CD4-positive, CD25-positive, alpha-beta regulatory T cell (primary cell): ENCODE data around the gene TMEM151B. TPM values are rescaled to one million over a fixed set of nuclear protein-coding genes. Genes with fewer than 3 reads are reported as not detected.

Experiments
- ATAC-seq, 2 donors: fragments of 150-1000 bp; cut with Tn5 transposase; one replicate each; pipeline ENCODE4 v1.10.0; 2021; ENCODE audit warnings: low read depth in 2 of 2, moderate number of reproducible peaks in 2 of 2, moderate library complexity in 1 of 2
- DNase-seq, 3 donors: peaks; one replicate each; pipeline versions ENCODE4 v3.0.0 to v3.0.0-alpha.2; 2012 to 2022; ENCODE audit warnings: mixed read lengths in 1 of 3
- H3K27ac ChIP-seq: one replicate; pipeline ENCODE4 v1.7.0; 2013; ENCODE audit warnings: mild to moderate bottlenecking, low read length; ENCODE audit not compliant: insufficient read depth, poor library complexity, severe bottlenecking
- H3K27me3 ChIP-seq: one replicate; pipeline ENCODE4 v1.7.0; 2013; ENCODE audit warnings: low read length; ENCODE audit not compliant: control insufficient read depth, insufficient read depth
- H3K36me3 ChIP-seq: one replicate; pipeline ENCODE4 v1.7.0; 2013; ENCODE audit warnings: mild to moderate bottlenecking, low read length, moderate library complexity; ENCODE audit not compliant: control insufficient read depth, insufficient read depth
- H3K4me1 ChIP-seq: 2 replicates; pipeline ENCODE4 v1.7.0; 2013; ENCODE audit warnings: mild to moderate bottlenecking, low read length; ENCODE audit not compliant: insufficient read depth, control insufficient read depth, poor library complexity, severe bottlenecking
- H3K4me3 ChIP-seq: one replicate; pipeline ENCODE4 v1.7.0; 2013; ENCODE audit warnings: low read depth, mild to moderate bottlenecking, low read length, moderate library complexity
- H3K9me3 ChIP-seq, 2 experiments: 1 replicate in 1 of 2; 2 replicates in 1 of 2; pipeline ENCODE4 v1.7.0; 2013; ENCODE audit warnings: low read length in 2 of 2, mild to moderate bottlenecking in 1 of 2, moderate library complexity in 1 of 2; ENCODE audit not compliant: control insufficient read depth in 2 of 2
- H3K27ac Mint-ChIP-seq, 3 donors: one replicate each; pipeline ENCODE4 v1.8.0; 2020 to 2022; ENCODE audit warnings: mild to moderate bottlenecking in 3 of 3, mixed read lengths in 3 of 3, moderate library complexity in 2 of 3
- H3K27me3 Mint-ChIP-seq: one replicate; pipeline ENCODE4 v1.8.0; 2022; ENCODE audit warnings: mild to moderate bottlenecking, mixed read lengths
- H3K36me3 Mint-ChIP-seq: one replicate; pipeline ENCODE4 v1.8.0; 2020; ENCODE audit warnings: mixed read lengths
- H3K4me1 Mint-ChIP-seq, 4 donors: one replicate each; pipeline ENCODE4 v1.8.0; 2020 to 2022; ENCODE audit warnings: mixed read lengths in 4 of 4, mild to moderate bottlenecking in 1 of 4
- H3K4me3 Mint-ChIP-seq, 4 donors: one replicate each; pipeline ENCODE4 v1.8.0; 2020 to 2022; ENCODE audit warnings: mild to moderate bottlenecking in 4 of 4, mixed read lengths in 4 of 4, moderate library complexity in 3 of 4
- H3K9me3 Mint-ChIP-seq, 7 donors: one replicate each; pipeline ENCODE4 v1.8.0; 2020 to 2022; ENCODE audit warnings: mixed read lengths in 7 of 7, mild to moderate bottlenecking in 3 of 7, moderate library complexity in 2 of 7
- polyA plus RNA-seq, 4 donors: library from polyadenylated mRNA; unstranded; fragments of 300-500 nt; fragmentation: Illumina TruSeq; gene quantifications; one replicate each; pipeline ENCODE4 v1.2.3, GENCODE V29; 2021
- total RNA-seq: library from RNA; stranded (reverse); gene quantifications from one replicate; pipeline ENCODE4 v1.2.3, GENCODE V29; 2022

The TMEM151B gene
- total and polyA plus RNA-seq, 5 donors from 2014 or later, result not detected

DNA sequence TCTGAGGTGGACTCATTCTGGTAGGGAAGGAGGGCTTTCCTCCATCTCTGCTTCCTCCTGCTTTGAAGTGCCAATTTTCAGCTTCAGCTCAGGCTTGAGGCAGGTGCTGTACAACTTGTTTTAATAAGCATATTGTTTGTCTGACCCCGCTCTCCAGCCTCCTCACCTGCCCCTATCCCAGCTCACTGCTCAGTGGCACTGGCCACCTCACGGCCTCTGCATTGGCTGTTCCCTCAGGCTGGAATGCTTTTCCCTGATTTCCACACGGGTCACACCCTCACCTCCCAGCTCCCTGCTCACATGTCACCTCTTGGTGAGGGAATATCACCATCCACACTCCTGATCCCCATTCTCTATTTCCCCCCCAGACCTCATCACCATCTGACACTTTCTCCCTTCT, 28.6 kb downstream of the TMEM151B start:
- H3K27ac Mint-ChIP-seq, result no peak overlapping the region

DNA sequence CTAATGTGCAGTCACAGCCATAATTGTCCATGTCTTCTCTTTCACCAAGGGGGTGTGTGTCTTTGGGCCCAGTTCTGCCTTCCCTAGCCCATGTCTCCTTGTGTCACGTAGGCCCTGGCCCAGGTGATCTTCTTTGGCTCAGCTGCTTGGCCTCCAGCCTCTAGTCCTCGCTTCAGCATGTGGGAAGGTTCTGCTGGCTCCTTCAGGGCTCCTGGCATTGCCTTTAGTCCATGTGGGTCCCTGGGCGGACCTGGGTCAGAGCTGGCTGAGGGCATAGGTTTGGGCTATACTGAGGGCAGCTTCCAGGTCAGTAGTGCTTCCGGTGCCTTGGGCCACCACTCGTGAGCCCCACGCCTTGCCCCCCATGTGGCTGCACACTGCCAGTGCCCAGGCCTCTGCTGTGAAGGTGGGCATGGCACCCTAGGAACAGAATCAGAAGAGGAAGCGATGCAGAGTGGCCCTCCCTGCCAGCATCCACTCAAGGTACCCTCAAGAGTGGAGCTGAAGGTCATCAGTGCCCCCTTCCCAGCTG, 30.1 kb downstream of the TMEM151B start:
- DNase-seq (no peak), ATAC-seq (no peak)
- H3K36me3 ChIP-seq, result peaks cover 35% of the 10 kb centered on the region
- H3K4me1 Mint-ChIP-seq, result peaks cover 0 to 17% (median 3%) of the 10 kb centered on the region in 4 donors
- no peak overlapping the region for H3K4me3 Mint-ChIP-seq
- H3K27me3 Mint-ChIP-seq, result peaks cover 31% of the 10 kb centered on the region
- H3K27ac ChIP-seq, result no peak overlapping the region
- peaks cover 16% of the 10 kb centered on the region for H3K4me1 ChIP-seq
- peak overlapping the region in 1 of 3 donors; percentile 71 for H3K27ac Mint-ChIP-seq
- H3K4me3 ChIP-seq, result no peak overlapping the region
- peaks cover 19% of the 10 kb centered on the region for H3K36me3 Mint-ChIP-seq
- no peaks in the 10 kb centered on the region for H3K9me3 Mint-ChIP-seq
- H3K27me3 ChIP-seq, result peaks cover 14% of the 10 kb centered on the region
- no peaks in the 10 kb centered on the region for H3K9me3 ChIP-seq

More for the DNA sequence above, 28.6 kb downstream of the TMEM151B start:
- peaks cover 18% of the 10 kb centered on the region for H3K36me3 Mint-ChIP-seq
- H3K9me3 Mint-ChIP-seq, result peaks cover 0 to 2% (median 0%) of the 10 kb centered on the region in 7 donors
- no peak overlapping the region for H3K4me3 ChIP-seq
- peaks cover 0 to 17% (median 3%) of the 10 kb centered on the region in 4 donors for H3K4me1 Mint-ChIP-seq
- DNase-seq (no peak), ATAC-seq (no peak)
- H3K27me3 ChIP-seq, result peaks cover 17% of the 10 kb centered on the region
- peaks cover 27% of the 10 kb centered on the region for H3K36me3 ChIP-seq
- H3K27me3 Mint-ChIP-seq, result peaks cover 46% of the 10 kb centered on the region
- no peaks in the 10 kb centered on the region for H3K9me3 ChIP-seq
- peaks cover 16% of the 10 kb centered on the region for H3K4me1 ChIP-seq
- H3K4me3 Mint-ChIP-seq, result peak overlapping the region in 1 of 4 donors; percentile 62
- H3K27ac ChIP-seq, result no peak overlapping the region

DNA sequence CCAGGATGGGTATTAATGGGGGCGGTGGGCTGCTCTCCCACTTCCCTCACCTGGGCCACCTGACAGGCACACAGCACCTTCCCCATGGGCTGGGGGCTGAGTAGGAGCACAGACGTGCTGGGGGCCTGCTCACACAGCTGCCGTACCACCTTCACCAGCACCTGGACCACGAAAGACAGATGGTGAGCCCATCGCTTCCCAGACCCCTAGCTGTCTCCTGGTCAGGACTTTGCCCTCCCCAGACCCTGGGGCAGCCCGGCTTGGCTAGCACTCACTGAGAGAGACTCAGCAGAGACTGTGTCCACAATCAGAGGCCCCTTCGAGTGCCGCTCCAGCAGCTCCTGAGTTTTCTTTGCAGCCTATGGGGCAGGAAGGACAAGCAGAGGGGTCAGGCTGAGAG, 30.9 kb downstream of the TMEM151B start:
- peaks cover 23% of the 10 kb centered on the region for H3K36me3 Mint-ChIP-seq
- Histone ChIP-seq H3K9me3 (no peaks in the 10 kb centered on the region), H3K36me3 (peaks cover 42% of the 10 kb centered on the region), H3K27me3 (peaks cover 7% of the 10 kb centered on the region), H3K4me3 (no peak overlapping the region), H3K27ac (no peak overlapping the region), H3K4me1 (peaks cover 16% of the 10 kb centered on the region)
- no peak overlapping the region for H3K4me3 Mint-ChIP-seq
- DNase-seq (no peak), ATAC-seq (no peak)
- peaks cover 0 to 18% (median 3%) of the 10 kb centered on the region in 4 donors for H3K4me1 Mint-ChIP-seq
- peaks cover 25% of the 10 kb centered on the region for H3K27me3 Mint-ChIP-seq
- no peaks in the 10 kb centered on the region for H3K9me3 Mint-ChIP-seq
- H3K27ac Mint-ChIP-seq, result no peak overlapping the region

DNA sequence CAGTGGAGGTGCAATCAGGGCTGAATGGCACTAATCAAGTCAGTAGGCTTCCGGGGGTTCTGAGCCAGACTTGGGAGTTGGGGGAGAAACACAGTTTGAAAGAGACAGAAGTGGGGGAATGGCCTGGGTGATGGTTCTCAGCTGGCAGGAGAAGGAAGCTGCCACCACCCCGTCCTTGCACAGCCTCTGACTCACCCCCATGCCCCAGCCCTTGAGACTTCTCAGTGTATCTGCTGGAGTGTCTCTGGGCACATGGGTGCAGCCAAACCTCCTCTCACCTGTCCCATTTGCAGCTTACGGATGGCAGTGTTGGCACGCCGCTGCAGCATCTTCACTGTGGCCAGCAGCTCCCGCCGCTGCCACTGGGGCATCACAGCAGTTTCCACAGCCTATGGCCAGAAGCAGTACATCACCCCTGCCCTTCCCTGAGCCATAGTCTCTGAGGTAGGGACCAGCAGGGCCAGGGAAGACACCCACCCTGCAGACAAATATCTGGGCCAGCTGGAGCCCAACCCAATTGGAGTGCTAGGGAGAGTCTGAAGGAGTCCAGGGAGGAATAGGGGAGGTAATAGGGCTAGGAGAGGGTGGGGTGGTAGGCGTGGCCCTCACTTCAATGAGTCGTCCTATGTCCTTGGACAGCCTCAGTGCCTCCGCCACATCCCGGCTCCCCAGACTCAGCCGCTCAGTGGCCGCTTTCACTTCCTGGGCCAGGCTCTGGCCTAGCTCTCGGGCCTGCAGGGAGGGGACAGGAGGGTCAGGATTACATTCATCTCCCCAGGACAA, 31.7 kb downstream of the TMEM151B start:
- peaks cover 23% of the 10 kb centered on the region for H3K36me3 Mint-ChIP-seq
- H3K4me3 Mint-ChIP-seq, result no peak overlapping the region
- no peak for DNase-seq
- H3K4me3 ChIP-seq, result no peak overlapping the region
- H3K9me3 Mint-ChIP-seq, result no peaks in the 10 kb centered on the region
- peaks cover 12% of the 10 kb centered on the region for H3K4me1 ChIP-seq
- peaks cover 51% of the 10 kb centered on the region for H3K36me3 ChIP-seq
- no peak overlapping the region for H3K27ac ChIP-seq
- no peaks in the 10 kb centered on the region for H3K27me3 ChIP-seq
- no peak overlapping the region for H3K27ac Mint-ChIP-seq
- peaks cover 0 to 12% (median 3%) of the 10 kb centered on the region in 4 donors for H3K4me1 Mint-ChIP-seq
- ATAC-seq, result no peak
- H3K27me3 Mint-ChIP-seq, result peaks cover 16% of the 10 kb centered on the region
- H3K9me3 ChIP-seq, result no peaks in the 10 kb centered on the region

DNA sequence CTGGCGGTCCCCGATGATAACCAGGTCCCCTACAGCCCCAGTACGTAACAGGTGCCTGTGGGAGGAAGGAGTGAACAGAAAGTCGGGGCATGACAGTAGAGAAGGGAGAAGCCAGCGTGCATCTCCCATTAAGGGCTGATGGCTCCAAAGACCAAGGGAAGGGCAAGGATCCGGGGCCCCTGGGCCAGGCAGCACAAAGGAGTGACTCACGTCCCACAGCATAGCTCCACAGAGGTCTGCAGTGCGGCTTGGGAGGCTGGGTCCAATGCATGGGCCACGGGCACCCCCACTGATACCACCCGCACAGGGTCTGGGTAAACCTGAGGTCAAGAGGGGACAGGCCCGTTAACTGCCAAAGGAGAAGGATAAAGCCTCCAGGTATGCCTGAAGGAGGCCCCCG, 32.6 kb downstream of the TMEM151B start:
- Mint-ChIP-seq H3K27me3 (peaks cover 15% of the 10 kb centered on the region), H3K27ac (no peak overlapping the region), H3K4me1 (peaks cover 0 to 7% (median 3%) of the 10 kb centered on the region in 4 donors), H3K36me3 (peaks cover 25% of the 10 kb centered on the region), H3K4me3 (no peak overlapping the region), H3K9me3 (no peaks in the 10 kb centered on the region)
- H3K4me3 ChIP-seq, result no peak overlapping the region
- ATAC-seq (no peak), DNase-seq (no peak)
- no peaks in the 10 kb centered on the region for H3K9me3 ChIP-seq
- H3K36me3 ChIP-seq, result peaks cover 54% of the 10 kb centered on the region
- H3K27ac ChIP-seq, result no peak overlapping the region
- H3K4me1 ChIP-seq, result peaks cover 3% of the 10 kb centered on the region
- no peaks in the 10 kb centered on the region for H3K27me3 ChIP-seq

DNA sequence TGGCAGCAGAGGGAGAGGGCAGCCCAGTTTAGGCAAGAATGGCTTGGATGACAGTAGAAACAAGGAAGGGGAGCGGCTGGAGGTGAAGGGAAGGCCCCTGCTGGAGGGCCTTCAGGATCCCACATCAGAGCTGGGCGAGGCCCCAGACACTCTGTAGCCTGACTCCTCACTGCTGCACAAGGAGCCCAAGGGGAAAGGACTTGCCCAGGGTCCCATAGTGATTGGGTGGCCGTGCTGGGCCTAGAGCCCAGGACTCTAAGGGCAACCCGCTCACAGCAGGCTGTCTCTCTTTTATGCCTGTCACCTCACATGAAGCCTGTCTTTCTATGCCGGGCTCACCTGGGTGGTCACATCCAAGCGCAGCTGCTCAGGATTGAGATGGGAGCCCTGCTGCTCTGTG, 33.6 kb downstream of the TMEM151B start:
- Histone ChIP-seq H3K27ac (no peak overlapping the region), H3K9me3 (no peaks in the 10 kb centered on the region), H3K27me3 (no peaks in the 10 kb centered on the region), H3K36me3 (peaks cover 55% of the 10 kb centered on the region), H3K4me1 (no peaks in the 10 kb centered on the region), H3K4me3 (no peak overlapping the region)
- DNase-seq, result no peak
- peaks cover 6% of the 10 kb centered on the region for H3K27me3 Mint-ChIP-seq
- H3K9me3 Mint-ChIP-seq, result no peaks in the 10 kb centered on the region
- no peak for ATAC-seq
- H3K27ac Mint-ChIP-seq, result no peak overlapping the region
- H3K36me3 Mint-ChIP-seq, result peaks cover 31% of the 10 kb centered on the region
- H3K4me1 Mint-ChIP-seq, result peaks cover 0 to 6% (median 3%) of the 10 kb centered on the region in 4 donors
- H3K4me3 Mint-ChIP-seq, result no peak overlapping the region

DNA sequence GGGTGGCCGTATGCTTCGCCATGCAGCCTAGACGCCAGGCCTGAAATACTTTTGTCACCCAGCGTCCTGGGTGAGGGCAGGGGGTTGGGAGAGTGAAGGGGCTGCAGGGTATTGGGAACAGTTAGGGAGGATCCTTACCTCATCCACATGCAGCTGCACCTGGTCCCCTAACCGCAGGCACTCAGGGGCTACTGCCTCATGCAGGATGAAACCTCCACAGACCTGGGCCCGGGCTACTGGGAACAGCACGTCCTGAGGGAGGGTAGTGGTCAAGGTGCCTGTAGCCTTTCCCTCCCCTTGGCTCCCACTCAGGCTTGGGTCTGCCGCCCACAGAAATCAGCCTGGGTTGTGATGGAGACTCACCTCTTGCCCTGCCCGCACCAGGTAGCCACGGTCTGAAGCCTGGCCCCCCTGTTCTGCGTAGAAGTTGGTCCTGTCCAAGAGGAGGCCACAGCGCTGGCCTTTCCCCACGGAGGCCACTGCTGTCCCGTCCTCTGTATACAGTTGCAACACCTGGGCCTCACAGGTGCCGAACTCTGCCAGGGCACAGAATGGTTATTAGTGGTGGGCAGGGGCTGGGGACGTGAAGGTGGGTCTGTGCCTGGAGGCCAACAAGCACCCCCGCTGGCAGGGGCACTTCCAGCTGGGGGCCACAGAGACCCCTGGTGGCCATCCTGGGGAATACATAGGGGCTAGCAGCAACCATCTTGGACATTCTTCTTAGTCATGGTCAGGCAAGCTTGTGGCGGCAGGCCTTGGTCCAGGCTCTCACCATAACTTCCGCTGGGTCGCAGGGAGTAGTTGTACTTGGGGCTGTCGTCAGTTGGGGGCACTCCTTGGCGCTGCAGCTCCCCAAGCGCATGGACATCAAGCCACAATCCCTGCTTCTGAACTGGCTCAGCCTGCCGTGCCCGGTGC, 34.3 kb downstream of the TMEM151B start:
- H3K4me1 ChIP-seq, result no peaks in the 10 kb centered on the region
- no peaks in the 10 kb centered on the region for H3K27me3 Mint-ChIP-seq
- H3K4me3 Mint-ChIP-seq, result no peak overlapping the region
- H3K36me3 Mint-ChIP-seq, result peaks cover 38% of the 10 kb centered on the region
- H3K4me3 ChIP-seq, result no peak overlapping the region
- H3K9me3 Mint-ChIP-seq, result no peaks in the 10 kb centered on the region
- no peak overlapping the region for H3K27ac Mint-ChIP-seq
- DNase-seq (peak; percentile 24 to 41 (median 33)), ATAC-seq (peak; percentile 51 to 65)
- peaks cover 0 to 6% (median 1%) of the 10 kb centered on the region in 4 donors for H3K4me1 Mint-ChIP-seq
- no peaks in the 10 kb centered on the region for H3K9me3 ChIP-seq
- peaks cover 62% of the 10 kb centered on the region for H3K36me3 ChIP-seq
- H3K27ac ChIP-seq, result no peak overlapping the region
- H3K27me3 ChIP-seq, result no peaks in the 10 kb centered on the region
